SK-N-SH treated with all-trans-retinoic acid at 6 μM for 48 hours (cell line): Measurements from ENCODE around the gene SOX6.

Experiments used
- ATAC-seq: fragments of 200-7000 bp; cut with Tn5 transposase; 3 replicates; pipeline ENCODE4 v1.9.1; 2020; ENCODE audit warnings: mild to moderate bottlenecking, moderate library complexity
- ARNTL ChIP-seq: fragments of 450-650 bp; formaldehyde crosslinking; IDR thresholded peaks from 2 replicates; pipeline ENCODE4 v1.5.0; 2020; ENCODE audit warnings: low read depth, mild to moderate bottlenecking, moderate library complexity, borderline replicate concordance
- CSDC2 ChIP-seq: fragments of 250-450 bp; sonication (Bioruptor Pico); IDR thresholded peaks from 2 replicates; pipeline ENCODE4 v1.5.0; 2020; ENCODE audit warnings: mild to moderate bottlenecking, moderate library complexity
- ESRRG ChIP-seq: fragments of 250-450 bp; sonication (Bioruptor Pico); IDR thresholded peaks from 2 replicates; pipeline ENCODE4 v1.6.1; 2021; ENCODE audit warnings: mild to moderate bottlenecking
- GLIS3 ChIP-seq: fragments of 250-450 bp; sonication (Bioruptor Pico); IDR thresholded peaks from 2 replicates; pipeline ENCODE4 v1.5.0; 2020; ENCODE audit warnings: mild to moderate bottlenecking, moderate library complexity
- OSR1 ChIP-seq: fragments of 250-450 bp; sonication (Bioruptor Pico); IDR thresholded peaks from 2 replicates; pipeline ENCODE4 v1.8.0; 2022; ENCODE audit warnings: moderate library complexity, mild to moderate bottlenecking, inconsistent platforms
- PPARA ChIP-seq: fragments of 250-450 bp; sonication (Bioruptor Pico); IDR thresholded peaks from 2 replicates; pipeline ENCODE4 v1.5.0; 2020; ENCODE audit warnings: mild to moderate bottlenecking, borderline replicate concordance
- RARB ChIP-seq: fragments of 250-450 bp; sonication (Bioruptor Pico); IDR thresholded peaks from 2 replicates; pipeline ENCODE4 v1.8.0; 2021; ENCODE audit warnings: mild to moderate bottlenecking, moderate library complexity
- SNAI2 ChIP-seq: fragments of 250-450 bp; sonication (Bioruptor Pico); IDR thresholded peaks from 2 replicates; pipeline ENCODE4 v1.5.0; 2020; ENCODE audit warnings: mild to moderate bottlenecking, moderate library complexity
- TCF4 ChIP-seq: fragments of 250-450 bp; sonication (Bioruptor Pico); IDR thresholded peaks from 2 replicates; pipeline ENCODE4 v1.8.0; 2021; ENCODE audit warnings: mild to moderate bottlenecking, moderate library complexity, borderline replicate concordance
- ZC3H10 ChIP-seq: fragments of 250-450 bp; sonication (Bioruptor Pico); IDR thresholded peaks from 2 replicates; pipeline ENCODE4 v1.5.1; 2021; ENCODE audit warnings: mild to moderate bottlenecking, moderate library complexity
- ZFP3 ChIP-seq: fragments of 250-450 bp; sonication (Bioruptor Pico); IDR thresholded peaks from 2 replicates; pipeline ENCODE4 v1.5.0; 2020; ENCODE audit warnings: mild to moderate bottlenecking, moderate library complexity
- ZFP30 ChIP-seq: fragments of 450-650 bp; formaldehyde crosslinking; IDR thresholded peaks from 2 replicates; pipeline ENCODE4 v1.5.0; 2022; ENCODE audit warnings: mild to moderate bottlenecking, moderate library complexity
- ZNF565 ChIP-seq: fragments of 450-650 bp; formaldehyde crosslinking; conservative IDR thresholded peaks from 2 replicates; pipeline ENCODE4 v1.5.0; 2020; ENCODE audit warnings: low read depth, mild to moderate bottlenecking, moderate library complexity
- TF ChIP-seq, protein P1 (sequence below): fragments of 250-450 bp; sonication (Bioruptor Pico); IDR thresholded peaks from 2 replicates; pipeline ENCODE4 v1.5.0; 2020; ENCODE audit warnings: mild to moderate bottlenecking, moderate library complexity
- TF ChIP-seq, protein P2 (sequence below): fragments of 250-450 bp; sonication (Bioruptor Pico); IDR thresholded peaks from 2 replicates; pipeline ENCODE4 v1.8.0; 2020; ENCODE audit warnings: mild to moderate bottlenecking, moderate library complexity, borderline replicate concordance
- TF ChIP-seq, protein P3 (sequence below): fragments of 250-450 bp; sonication (Bioruptor Pico); IDR thresholded peaks from 2 replicates; pipeline ENCODE4 v1.5.1; 2020; ENCODE audit warnings: low read depth, mild to moderate bottlenecking, moderate library complexity
- TF ChIP-seq, protein P4 (sequence below): fragments of 250-450 bp; sonication (Bioruptor Pico); IDR thresholded peaks from 2 replicates; pipeline ENCODE4 v1.5.1; 2021; ENCODE audit warnings: mild to moderate bottlenecking, moderate library complexity

Gene SOX6

DNA sequence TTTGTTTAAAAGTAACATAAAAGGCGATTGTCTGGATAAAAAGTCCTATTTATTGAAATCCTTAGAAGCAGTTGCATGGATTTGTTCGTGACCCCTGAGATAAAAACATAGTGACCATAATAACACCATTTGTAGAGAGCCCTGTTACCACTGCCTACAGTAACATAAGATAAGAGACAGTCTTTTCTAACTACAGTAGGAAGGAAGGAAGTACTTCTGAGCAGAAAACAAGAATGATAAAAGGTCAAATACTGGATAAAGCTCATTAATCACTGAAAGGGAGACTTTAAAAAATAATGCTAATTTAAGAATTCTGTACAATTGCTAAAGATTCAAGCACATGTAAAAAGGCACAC is 47.1 kb upstream of the SOX6 start:
- TF ChIP-seq ARNTL (CRISPR knock-in tag) (no peak), ZFP3 (CRISPR knock-in tag) (no peak), ZFP30 (CRISPR knock-in tag) (no peak), ESRRG (CRISPR knock-in tag) (no peak), ZC3H10 (CRISPR knock-in tag) (no peak), RARB (no peak)
- TF ChIP-seq, protein P1, sequence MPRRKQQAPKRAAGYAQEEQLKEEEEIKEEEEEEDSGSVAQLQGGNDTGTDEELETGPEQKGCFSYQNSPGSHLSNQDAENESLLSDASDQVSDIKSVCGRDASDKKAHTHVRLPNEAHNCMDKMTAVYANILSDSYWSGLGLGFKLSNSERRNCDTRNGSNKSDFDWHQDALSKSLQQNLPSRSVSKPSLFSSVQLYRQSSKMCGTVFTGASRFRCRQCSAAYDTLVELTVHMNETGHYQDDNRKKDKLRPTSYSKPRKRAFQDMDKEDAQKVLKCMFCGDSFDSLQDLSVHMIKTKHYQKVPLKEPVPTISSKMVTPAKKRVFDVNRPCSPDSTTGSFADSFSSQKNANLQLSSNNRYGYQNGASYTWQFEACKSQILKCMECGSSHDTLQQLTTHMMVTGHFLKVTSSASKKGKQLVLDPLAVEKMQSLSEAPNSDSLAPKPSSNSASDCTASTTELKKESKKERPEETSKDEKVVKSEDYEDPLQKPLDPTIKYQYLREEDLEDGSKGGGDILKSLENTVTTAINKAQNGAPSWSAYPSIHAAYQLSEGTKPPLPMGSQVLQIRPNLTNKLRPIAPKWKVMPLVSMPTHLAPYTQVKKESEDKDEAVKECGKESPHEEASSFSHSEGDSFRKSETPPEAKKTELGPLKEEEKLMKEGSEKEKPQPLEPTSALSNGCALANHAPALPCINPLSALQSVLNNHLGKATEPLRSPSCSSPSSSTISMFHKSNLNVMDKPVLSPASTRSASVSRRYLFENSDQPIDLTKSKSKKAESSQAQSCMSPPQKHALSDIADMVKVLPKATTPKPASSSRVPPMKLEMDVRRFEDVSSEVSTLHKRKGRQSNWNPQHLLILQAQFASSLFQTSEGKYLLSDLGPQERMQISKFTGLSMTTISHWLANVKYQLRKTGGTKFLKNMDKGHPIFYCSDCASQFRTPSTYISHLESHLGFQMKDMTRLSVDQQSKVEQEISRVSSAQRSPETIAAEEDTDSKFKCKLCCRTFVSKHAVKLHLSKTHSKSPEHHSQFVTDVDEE (CRISPR knock-in tag), result no peak
- TF ChIP-seq, protein P2, sequence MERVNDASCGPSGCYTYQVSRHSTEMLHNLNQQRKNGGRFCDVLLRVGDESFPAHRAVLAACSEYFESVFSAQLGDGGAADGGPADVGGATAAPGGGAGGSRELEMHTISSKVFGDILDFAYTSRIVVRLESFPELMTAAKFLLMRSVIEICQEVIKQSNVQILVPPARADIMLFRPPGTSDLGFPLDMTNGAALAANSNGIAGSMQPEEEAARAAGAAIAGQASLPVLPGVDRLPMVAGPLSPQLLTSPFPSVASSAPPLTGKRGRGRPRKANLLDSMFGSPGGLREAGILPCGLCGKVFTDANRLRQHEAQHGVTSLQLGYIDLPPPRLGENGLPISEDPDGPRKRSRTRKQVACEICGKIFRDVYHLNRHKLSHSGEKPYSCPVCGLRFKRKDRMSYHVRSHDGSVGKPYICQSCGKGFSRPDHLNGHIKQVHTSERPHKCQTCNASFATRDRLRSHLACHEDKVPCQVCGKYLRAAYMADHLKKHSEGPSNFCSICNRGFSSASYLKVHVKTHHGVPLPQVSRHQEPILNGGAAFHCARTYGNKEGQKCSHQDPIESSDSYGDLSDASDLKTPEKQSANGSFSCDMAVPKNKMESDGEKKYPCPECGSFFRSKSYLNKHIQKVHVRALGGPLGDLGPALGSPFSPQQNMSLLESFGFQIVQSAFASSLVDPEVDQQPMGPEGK (CRISPR knock-in tag), result no peak
- no peak for ATAC-seq

DNA sequence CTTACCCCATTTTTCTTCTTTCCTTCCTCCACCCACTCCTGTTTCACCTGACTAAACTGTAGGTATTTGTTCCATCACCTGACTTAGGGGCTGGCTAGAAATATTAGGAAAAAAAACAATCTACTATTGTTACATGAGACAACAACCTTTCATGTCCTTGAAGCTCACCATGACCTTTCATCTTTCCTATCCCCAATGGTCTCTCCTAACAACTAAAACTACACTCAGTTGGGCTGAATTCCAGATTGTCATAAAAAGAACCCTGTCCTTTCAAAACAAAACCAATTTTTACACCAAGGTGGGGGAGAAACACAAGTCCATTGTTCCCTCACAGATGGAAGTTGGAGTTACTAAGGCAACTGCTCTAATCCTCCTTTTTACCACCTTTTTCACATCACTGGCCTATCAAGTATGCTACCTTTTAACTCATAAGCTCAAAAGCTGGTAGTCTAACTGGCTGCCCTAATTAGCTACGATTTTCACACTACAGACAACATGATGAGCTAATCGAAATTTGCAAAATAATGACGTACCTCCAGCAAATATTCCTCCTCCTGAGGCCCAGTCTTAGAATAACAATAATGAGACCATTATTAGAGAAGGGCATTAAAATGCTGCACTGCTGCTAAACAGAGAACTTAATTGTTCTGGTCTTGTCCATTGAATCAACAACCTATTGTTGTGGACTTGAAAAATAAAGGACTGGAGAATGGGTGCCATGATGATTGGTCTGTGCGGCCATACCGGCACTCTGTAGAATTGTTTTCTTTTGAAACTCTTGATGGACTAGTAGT is 46.5 kb upstream of the SOX6 start:
- TF ChIP-seq SNAI2 (CRISPR knock-in tag) (no peak), ZNF565 (no peak), OSR1 (CRISPR knock-in tag) (no peak), CSDC2 (CRISPR knock-in tag) (no peak), ZC3H10 (CRISPR knock-in tag) (no peak), ESRRG (CRISPR knock-in tag) (no peak), TCF4 (CRISPR knock-in tag) (no peak)
- TF ChIP-seq, protein P1 (CRISPR knock-in tag), result no peak
- TF ChIP-seq, protein P3, sequence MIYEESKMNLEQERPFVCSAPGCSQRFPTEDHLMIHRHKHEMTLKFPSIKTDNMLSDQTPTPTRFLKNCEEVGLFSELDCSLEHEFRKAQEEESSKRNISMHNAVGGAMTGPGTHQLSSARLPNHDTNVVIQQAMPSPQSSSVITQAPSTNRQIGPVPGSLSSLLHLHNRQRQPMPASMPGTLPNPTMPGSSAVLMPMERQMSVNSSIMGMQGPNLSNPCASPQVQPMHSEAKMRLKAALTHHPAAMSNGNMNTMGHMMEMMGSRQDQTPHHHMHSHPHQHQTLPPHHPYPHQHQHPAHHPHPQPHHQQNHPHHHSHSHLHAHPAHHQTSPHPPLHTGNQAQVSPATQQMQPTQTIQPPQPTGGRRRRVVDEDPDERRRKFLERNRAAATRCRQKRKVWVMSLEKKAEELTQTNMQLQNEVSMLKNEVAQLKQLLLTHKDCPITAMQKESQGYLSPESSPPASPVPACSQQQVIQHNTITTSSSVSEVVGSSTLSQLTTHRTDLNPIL (CRISPR knock-in tag), result no peak
- ATAC-seq, result no peak

DNA sequence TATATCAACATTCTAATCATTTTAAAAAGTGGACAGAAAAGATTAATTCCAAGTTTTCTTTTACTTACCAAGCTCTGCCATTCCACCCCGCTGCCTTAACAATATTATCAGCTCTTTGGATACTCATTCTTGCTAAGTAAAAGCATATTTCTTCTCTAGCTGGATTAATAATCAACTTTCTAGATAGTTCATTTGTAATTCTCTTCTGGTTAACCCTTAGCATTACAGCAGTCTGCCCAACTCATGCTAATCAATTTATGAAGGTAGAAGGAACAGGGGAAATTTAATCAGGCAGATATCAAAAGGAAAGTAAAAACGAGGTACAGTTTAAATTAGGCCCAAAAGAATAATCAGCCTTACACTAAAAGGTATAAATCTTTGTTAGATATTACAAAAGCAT is 41.0 kb upstream of the SOX6 start:
- no peak for ATAC-seq
- TF ChIP-seq GLIS3 (CRISPR knock-in tag) (no peak), ZFP30 (CRISPR knock-in tag) (no peak), PPARA (CRISPR knock-in tag) (no peak)
- TF ChIP-seq, protein P4, sequence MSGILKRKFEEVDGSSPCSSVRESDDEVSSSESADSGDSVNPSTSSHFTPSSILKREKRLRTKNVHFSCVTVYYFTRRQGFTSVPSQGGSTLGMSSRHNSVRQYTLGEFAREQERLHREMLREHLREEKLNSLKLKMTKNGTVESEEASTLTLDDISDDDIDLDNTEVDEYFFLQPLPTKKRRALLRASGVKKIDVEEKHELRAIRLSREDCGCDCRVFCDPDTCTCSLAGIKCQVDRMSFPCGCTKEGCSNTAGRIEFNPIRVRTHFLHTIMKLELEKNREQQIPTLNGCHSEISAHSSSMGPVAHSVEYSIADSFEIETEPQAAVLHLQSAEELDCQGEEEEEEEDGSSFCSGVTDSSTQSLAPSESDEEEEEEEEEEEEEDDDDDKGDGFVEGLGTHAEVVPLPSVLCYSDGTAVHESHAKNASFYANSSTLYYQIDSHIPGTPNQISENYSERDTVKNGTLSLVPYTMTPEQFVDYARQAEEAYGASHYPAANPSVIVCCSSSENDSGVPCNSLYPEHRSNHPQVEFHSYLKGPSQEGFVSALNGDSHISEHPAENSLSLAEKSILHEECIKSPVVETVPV (CRISPR knock-in tag), result no peak
- TF ChIP-seq, protein P2 (CRISPR knock-in tag), result no peak
- TF ChIP-seq, all 23 proteins: peak for 0
